ENCODE results near the gene OR6M1.

The OR6M1 gene

DNA sequence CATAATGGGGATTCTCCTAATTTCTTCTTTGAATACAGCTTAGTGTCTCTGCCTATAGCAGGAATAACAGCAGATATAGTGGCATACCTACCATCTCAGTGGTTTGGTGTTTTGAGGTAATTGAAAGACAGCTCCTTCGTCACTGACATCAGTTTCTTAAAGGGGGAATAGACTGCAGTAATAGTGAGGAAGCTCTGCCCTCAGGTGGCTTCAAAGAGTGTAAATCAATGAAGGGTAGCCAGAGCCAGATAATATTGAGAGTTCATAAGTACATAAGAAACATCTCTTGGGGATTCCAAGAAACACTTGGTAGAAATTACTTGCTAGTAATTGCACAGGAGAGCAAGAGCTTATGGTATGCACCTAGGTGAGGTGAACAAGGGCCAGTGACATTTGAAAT, 4.4 kb downstream of the OR6M1 start:
- ChIA-PET CTCF (interaction anchor here (1.0 to 1.3 kb wide), 2 partner anchors 22 to 24 kb away, joined by 3 read pairs; no protein-coding TSS in a partner anchor), POLR2A (no interaction called here)
- TF ChIP-seq, protein P1, sequence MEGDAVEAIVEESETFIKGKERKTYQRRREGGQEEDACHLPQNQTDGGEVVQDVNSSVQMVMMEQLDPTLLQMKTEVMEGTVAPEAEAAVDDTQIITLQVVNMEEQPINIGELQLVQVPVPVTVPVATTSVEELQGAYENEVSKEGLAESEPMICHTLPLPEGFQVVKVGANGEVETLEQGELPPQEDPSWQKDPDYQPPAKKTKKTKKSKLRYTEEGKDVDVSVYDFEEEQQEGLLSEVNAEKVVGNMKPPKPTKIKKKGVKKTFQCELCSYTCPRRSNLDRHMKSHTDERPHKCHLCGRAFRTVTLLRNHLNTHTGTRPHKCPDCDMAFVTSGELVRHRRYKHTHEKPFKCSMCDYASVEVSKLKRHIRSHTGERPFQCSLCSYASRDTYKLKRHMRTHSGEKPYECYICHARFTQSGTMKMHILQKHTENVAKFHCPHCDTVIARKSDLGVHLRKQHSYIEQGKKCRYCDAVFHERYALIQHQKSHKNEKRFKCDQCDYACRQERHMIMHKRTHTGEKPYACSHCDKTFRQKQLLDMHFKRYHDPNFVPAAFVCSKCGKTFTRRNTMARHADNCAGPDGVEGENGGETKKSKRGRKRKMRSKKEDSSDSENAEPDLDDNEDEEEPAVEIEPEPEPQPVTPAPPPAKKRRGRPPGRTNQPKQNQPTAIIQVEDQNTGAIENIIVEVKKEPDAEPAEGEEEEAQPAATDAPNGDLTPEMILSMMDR (IDR thresholded peaks at IDR 0.05; ENCODE audit: control extremely low read depth, extremely low read depth, low read depth, missing control alignments): no peak
- no peak for DNase-seq (ENCODE audit: extremely low spot score)

DNA sequence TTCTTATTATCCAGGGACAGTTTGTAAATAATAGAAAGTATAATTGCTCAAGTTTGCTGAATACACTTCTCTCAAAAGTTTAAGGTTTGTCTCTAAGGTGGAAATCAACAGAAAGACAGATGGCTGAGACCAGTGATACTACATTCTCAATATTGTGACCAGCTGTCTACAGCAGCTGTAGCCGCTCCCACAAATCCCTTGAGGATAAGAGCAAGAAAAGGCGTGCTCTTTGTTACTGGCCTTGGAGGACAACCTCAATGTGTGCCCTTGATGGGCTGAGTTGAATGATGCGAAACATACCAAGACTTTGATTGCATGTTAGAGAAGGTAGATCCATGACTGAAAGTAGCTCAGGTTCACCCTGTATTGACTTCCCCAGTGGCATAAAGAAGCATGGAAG, 6.1 kb downstream of the OR6M1 start:
- no peak for DNase-seq (ENCODE audit: extremely low spot score)
- POLR2A ChIA-PET: no interaction called here
- CTCF ChIA-PET: no interaction called here
- TF ChIP-seq, protein P1 (IDR thresholded peaks at IDR 0.05; ENCODE audit: control extremely low read depth, extremely low read depth, low read depth, missing control alignments): no peak

DNA sequence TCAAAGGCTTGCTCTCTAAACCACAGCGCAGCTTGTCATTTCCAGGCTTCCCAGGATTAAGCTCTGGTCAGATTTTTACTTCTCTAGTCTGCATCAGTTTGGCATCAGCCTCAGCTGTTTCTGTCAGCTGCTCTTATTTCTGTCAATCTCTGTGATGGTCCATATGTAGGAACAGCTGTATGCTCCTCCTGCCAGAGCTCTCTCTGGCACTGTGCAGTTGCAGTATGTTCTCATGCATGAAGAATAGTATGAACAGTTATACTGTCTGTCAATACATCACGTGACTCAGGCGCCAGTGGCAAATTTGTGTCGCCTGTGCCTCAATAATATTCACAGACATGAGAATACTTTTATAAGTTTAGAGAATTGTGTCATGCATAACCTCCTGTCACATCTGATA, 6.7 kb downstream of the OR6M1 start:
- ChIA-PET CTCF (interaction anchor here (0.9 kb wide), 1 partner anchor 11 kb away, joined by 3 read pairs; no protein-coding TSS in a partner anchor), POLR2A (no interaction called here)
- TF ChIP-seq, protein P1 (IDR thresholded peaks at IDR 0.05; ENCODE audit: control extremely low read depth, extremely low read depth, low read depth, missing control alignments): no peak
- DNase-seq (ENCODE audit: extremely low spot score): no peak

DNA sequence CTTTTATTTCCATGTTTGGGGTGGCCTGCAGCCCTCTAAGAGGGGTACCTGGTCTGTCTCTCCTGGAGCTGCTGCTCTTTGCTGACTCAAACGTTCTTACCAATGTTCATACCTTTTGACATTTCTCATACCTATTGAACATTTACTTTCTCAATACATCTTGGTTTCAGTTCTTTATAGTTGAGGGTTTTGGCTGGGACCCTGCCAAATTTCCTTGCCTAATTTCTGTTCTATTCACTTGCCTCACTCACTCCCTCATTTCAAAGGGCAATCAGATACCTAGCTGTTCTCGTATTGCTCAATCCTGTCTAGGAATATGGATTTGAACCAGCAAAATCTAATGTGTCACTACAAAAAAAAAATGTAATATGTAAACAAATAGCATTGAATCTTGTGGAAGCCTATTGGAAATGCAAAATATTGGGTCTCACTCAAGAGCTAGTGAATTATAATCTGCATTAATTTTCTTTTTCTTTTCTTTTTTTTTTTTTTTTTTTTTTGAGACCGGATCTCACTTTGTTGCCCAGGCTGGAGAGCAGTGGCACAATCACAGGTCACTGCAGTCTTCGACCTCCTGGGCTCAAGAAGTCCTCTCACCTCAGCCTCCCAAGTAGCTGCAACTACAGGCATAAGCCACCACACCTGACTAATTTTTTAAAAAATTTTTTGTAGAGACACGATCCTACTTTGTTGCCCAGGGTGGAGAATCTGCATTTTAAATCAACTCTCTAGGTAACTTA, 7.5 kb downstream of the OR6M1 start:
- DNase-seq (ENCODE audit: extremely low spot score): no peak
- TF ChIP-seq, protein P1 (IDR thresholded peaks at IDR 0.05; ENCODE audit: control extremely low read depth, extremely low read depth, low read depth, missing control alignments): no peak
- CTCF ChIA-PET: interaction anchor here (0.9 kb wide), 1 partner anchor 10 kb away, joined by 3 read pairs; no protein-coding TSS in a partner anchor
- POLR2A ChIA-PET: no interaction called here

DNA sequence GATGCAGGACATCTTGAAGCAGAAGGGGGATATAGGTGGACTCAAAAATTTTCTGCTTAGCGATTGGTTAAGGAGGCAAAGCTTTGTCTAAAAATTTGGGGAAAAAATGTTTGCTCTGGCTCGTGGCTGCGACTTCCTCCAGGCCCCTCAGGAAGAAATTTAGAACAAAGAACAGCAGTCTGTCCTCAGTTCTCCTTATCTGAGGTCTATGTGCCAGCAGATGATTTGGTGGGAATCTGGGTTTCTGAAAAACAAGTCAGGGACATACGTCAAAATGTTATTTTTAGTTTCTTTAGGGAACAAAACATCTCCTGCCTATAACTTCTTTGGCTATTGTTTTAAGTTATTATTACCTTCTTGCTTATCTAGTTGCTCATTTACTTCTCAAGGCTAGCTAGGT, 8.1 kb downstream of the OR6M1 start:
- CTCF ChIA-PET: no interaction called here
- POLR2A ChIA-PET: no interaction called here

DNA sequence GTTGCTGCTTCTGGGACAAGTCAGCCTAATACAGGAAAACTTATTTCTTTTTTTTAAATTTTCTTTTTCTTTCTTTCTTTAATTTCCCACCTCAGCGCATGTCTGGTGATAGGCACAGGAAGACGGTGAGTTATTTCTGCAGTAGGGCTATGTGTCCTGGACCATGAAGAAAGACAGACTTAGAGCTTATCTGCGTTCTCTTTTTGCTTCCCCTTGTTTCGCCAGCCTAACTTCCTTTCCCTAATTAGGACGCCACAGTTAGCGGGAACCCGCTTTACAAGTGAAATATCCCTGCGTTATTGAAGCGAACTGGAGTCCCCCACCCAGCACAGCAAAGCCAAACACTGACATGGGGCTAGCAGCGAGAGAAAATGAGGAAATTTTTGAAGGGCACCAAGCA, 8.6 kb downstream of the OR6M1 start:
- POLR2A ChIA-PET: no interaction called here
- CTCF ChIA-PET: no interaction called here
- TF ChIP-seq, protein P1 (IDR thresholded peaks at IDR 0.05; ENCODE audit: control extremely low read depth, extremely low read depth, low read depth, missing control alignments): no peak
- DNase-seq (ENCODE audit: extremely low spot score): no peak

More for the DNA sequence above, 8.1 kb downstream of the OR6M1 start:
- DNase-seq (ENCODE audit: extremely low spot score): no peak
- TF ChIP-seq, protein P1 (IDR thresholded peaks at IDR 0.05; ENCODE audit: control extremely low read depth, extremely low read depth, low read depth, missing control alignments): no peak

All from GM10248 (cell line).